ENCODE measurements around the gene MKRN1. TPM values are rescaled to one million over a fixed set of nuclear protein-coding genes. Genes with fewer than 3 reads are reported as not detected.

The MKRN1 gene
- total and polyA plus RNA-seq, 2 of the 4 experiments (the other 2 are of a cell fraction): 47.2 to 83.0 TPM

GRCh38 chr7:140439359-140439758, 39.9 kb downstream of the MKRN1 start:
- H2BK120ac ChIP-seq (ENCODE audit: low read depth, low read length): no peak overlapping the region
- H4K91ac ChIP-seq (ENCODE audit: insufficient read depth, low read depth, low read length): no peak overlapping the region
- H3K4me2 ChIP-seq (ENCODE audit: low read depth, low read length): no peak overlapping the region
- H3K14ac ChIP-seq (replicated peaks; ENCODE audit: low read depth, low read length): no peak overlapping the region
- H3K56ac ChIP-seq (ENCODE audit: extremely low read depth, insufficient read depth, low read length): no peak overlapping the region
- intact Hi-C loops (cut with micrococcal nuclease) (no loop called here), in situ Hi-C loops (cut with MboI; ENCODE audit: low sequenced_read_pairs) (no loop called here), dilution Hi-C loops (cut with HindIII; ENCODE audit: low sequenced_read_pairs, unreplicated experiment) (no loop called here)
- peaks cover 2% of the 10 kb centered on the region; the same call in 1 of the 2 replicates for H3K4me1 ChIP-seq (ENCODE audit: control insufficient read depth, insufficient read depth, low read length)
- no peak for TF ChIP-seq NFE2L2 (IDR thresholded peaks at IDR 0.05; ENCODE audit: low read depth, low read length)
- no peak for TF ChIP-seq BHLHE40 (IDR thresholded peaks at IDR 0.05; ENCODE audit: low read depth, low read length)
- no peak for TF ChIP-seq MAZ (IDR thresholded peaks at IDR 0.05; ENCODE audit: borderline replicate concordance, low read depth, low read length)
- TF ChIP-seq CTCF (conservative IDR thresholded peaks at IDR 0.05; ENCODE audit: low read depth, low read length): no peak
- no peak for TF ChIP-seq CEBPB (IDR thresholded peaks at IDR 0.05; ENCODE audit: low read depth, low read length)
- no peak for TF ChIP-seq RAD21 (IDR thresholded peaks at IDR 0.05; ENCODE audit: low read length)
- H2BK5ac ChIP-seq (ENCODE audit: low read depth, low read length, poor library complexity, severe bottlenecking): no peak overlapping the region
- no peaks in the 10 kb centered on the region for H3K27me3 ChIP-seq (ENCODE audit: control insufficient read depth, insufficient read depth, low read length)
- ChIA-PET CTCF (no interaction called here), POLR2A (ENCODE audit: unreplicated experiment) (no interaction called here)
- no peaks in the 10 kb centered on the region for H3K9me3 ChIP-seq (ENCODE audit: control insufficient read depth, insufficient read depth, low read length)
- no peak overlapping the region for H2BK15ac ChIP-seq (ENCODE audit: low read depth, low read length)
- no CpG with 5 or more reads among the region's 3 CpGs for WGBS, 2 experiments (ENCODE audit: extremely low coverage in 2 of 2, insufficient read length in 1 of 2)
- H4K20me1 ChIP-seq (ENCODE audit: insufficient read depth, low read length): no peaks in the 10 kb centered on the region
- no peak overlapping the region for H2AK5ac ChIP-seq (ENCODE audit: low read depth, low read length)
- H3K4me3 ChIP-seq (ENCODE audit: insufficient read depth, low read depth, low read length): no peak overlapping the region
- DNase-seq (no peak), ATAC-seq (ENCODE audit: low read depth) (no peak)
- no peak overlapping the region for H3K27ac ChIP-seq (ENCODE audit: insufficient read depth, low read length)
- H2AK9ac ChIP-seq (replicated peaks; ENCODE audit: low read depth, low read length, poor library complexity): no peak overlapping the region
- no peaks in the 10 kb centered on the region for H3K79me1 ChIP-seq (ENCODE audit: low read depth in 1 of 2, low read length in 2 of 2)
- no peak overlapping the region for H3K23ac ChIP-seq (ENCODE audit: low read depth, low read length)
- no peak overlapping the region for H2BK20ac ChIP-seq (ENCODE audit: low read depth, low read length)
- H4K8ac ChIP-seq (ENCODE audit: low read depth in 2 of 2, low read length in 2 of 2): no peak overlapping the region
- no peak overlapping the region for H3K18ac ChIP-seq (ENCODE audit: low read depth, low read length)
- no peak overlapping the region for H2AFZ ChIP-seq (replicated peaks; ENCODE audit: low read length, poor library complexity)
- H4K5ac ChIP-seq (ENCODE audit: low read depth, low read length): no peak overlapping the region
- no peaks in the 10 kb centered on the region for H3K9me1 ChIP-seq (ENCODE audit: insufficient read depth, low read length)
- H3K9ac ChIP-seq (ENCODE audit: low read depth, low read length): no peak overlapping the region
- H3K36me3 ChIP-seq (ENCODE audit: control insufficient read depth, insufficient read depth, low read length): no peaks in the 10 kb centered on the region
- H3K4ac ChIP-seq (ENCODE audit: low read depth, low read length): no peak overlapping the region
- no TSS peak for BruUV-seq (replicated peaks)

All from IMR-90 (cell line).